ENCODE data around the gene RPRD1A.

DNA sequence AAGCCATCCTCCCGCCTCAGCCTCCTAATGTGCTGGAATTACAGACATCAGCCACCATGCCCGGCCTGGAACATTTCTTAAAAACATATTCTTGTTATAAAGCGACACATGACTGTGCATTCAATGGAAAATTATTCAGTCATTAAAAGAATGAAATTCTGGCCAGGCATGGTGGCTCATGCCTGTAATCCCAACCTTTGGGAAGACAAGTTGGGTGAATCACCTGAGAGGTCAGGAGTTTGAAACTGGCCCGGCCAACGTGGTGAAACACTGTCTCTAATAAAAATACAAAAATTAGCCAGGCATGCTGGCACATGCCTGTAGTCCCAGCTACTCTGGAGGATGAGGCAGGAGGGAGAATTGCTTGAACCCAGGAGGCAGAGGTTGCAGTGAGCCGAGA is 21.6 kb upstream of the RPRD1A start:
- no peak for TF ChIP-seq POLR2A (IDR thresholded peaks at IDR 0.05; ENCODE audit: borderline replicate concordance, extremely low read depth, insufficient read depth, insufficient read length)
- TF ChIP-seq SIN3A (IDR thresholded peaks at IDR 0.05; ENCODE audit: low read depth): no peak
- TF ChIP-seq EZH2 (IDR thresholded peaks at IDR 0.05): no peak
- TF ChIP-seq, protein P1, sequence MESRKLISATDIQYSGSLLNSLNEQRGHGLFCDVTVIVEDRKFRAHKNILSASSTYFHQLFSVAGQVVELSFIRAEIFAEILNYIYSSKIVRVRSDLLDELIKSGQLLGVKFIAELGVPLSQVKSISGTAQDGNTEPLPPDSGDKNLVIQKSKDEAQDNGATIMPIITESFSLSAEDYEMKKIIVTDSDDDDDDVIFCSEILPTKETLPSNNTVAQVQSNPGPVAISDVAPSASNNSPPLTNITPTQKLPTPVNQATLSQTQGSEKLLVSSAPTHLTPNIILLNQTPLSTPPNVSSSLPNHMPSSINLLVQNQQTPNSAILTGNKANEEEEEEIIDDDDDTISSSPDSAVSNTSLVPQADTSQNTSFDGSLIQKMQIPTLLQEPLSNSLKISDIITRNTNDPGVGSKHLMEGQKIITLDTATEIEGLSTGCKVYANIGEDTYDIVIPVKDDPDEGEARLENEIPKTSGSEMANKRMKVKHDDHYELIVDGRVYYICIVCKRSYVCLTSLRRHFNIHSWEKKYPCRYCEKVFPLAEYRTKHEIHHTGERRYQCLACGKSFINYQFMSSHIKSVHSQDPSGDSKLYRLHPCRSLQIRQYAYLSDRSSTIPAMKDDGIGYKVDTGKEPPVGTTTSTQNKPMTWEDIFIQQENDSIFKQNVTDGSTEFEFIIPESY (IDR thresholded peaks at IDR 0.05; ENCODE audit: extremely low read depth, insufficient replicate concordance, low read length): no peak
- TF ChIP-seq EZH2phosphoT487 (IDR thresholded peaks at IDR 0.05; ENCODE audit: borderline replicate concordance): no peak
- no peak for TF ChIP-seq ZFX (IDR thresholded peaks at IDR 0.05)
- TF ChIP-seq SP1 (IDR thresholded peaks at IDR 0.05; ENCODE audit: low read depth): no peak
- TF ChIP-seq, protein P2, sequence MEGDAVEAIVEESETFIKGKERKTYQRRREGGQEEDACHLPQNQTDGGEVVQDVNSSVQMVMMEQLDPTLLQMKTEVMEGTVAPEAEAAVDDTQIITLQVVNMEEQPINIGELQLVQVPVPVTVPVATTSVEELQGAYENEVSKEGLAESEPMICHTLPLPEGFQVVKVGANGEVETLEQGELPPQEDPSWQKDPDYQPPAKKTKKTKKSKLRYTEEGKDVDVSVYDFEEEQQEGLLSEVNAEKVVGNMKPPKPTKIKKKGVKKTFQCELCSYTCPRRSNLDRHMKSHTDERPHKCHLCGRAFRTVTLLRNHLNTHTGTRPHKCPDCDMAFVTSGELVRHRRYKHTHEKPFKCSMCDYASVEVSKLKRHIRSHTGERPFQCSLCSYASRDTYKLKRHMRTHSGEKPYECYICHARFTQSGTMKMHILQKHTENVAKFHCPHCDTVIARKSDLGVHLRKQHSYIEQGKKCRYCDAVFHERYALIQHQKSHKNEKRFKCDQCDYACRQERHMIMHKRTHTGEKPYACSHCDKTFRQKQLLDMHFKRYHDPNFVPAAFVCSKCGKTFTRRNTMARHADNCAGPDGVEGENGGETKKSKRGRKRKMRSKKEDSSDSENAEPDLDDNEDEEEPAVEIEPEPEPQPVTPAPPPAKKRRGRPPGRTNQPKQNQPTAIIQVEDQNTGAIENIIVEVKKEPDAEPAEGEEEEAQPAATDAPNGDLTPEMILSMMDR (IDR thresholded peaks at IDR 0.05 in 2 of 3, conservative IDR thresholded peaks at IDR 0.05 in 1 of 3; ENCODE audit: borderline replicate concordance in 1 of 3, insufficient read depth in 1 of 3, low read depth in 2 of 3, low read length in 2 of 3): no peak
- TF ChIP-seq RAD21 (IDR thresholded peaks at IDR 0.05; ENCODE audit: low read depth): no peak
- TF ChIP-seq, protein P3, sequence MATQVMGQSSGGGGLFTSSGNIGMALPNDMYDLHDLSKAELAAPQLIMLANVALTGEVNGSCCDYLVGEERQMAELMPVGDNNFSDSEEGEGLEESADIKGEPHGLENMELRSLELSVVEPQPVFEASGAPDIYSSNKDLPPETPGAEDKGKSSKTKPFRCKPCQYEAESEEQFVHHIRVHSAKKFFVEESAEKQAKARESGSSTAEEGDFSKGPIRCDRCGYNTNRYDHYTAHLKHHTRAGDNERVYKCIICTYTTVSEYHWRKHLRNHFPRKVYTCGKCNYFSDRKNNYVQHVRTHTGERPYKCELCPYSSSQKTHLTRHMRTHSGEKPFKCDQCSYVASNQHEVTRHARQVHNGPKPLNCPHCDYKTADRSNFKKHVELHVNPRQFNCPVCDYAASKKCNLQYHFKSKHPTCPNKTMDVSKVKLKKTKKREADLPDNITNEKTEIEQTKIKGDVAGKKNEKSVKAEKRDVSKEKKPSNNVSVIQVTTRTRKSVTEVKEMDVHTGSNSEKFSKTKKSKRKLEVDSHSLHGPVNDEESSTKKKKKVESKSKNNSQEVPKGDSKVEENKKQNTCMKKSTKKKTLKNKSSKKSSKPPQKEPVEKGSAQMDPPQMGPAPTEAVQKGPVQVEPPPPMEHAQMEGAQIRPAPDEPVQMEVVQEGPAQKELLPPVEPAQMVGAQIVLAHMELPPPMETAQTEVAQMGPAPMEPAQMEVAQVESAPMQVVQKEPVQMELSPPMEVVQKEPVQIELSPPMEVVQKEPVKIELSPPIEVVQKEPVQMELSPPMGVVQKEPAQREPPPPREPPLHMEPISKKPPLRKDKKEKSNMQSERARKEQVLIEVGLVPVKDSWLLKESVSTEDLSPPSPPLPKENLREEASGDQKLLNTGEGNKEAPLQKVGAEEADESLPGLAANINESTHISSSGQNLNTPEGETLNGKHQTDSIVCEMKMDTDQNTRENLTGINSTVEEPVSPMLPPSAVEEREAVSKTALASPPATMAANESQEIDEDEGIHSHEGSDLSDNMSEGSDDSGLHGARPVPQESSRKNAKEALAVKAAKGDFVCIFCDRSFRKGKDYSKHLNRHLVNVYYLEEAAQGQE (IDR thresholded peaks at IDR 0.05; ENCODE audit: low read depth): no peak
- no peak for TF ChIP-seq POLR2AphosphoS5 (IDR thresholded peaks at IDR 0.05; ENCODE audit: low read depth, low read length)
- TF ChIP-seq, protein P4, sequence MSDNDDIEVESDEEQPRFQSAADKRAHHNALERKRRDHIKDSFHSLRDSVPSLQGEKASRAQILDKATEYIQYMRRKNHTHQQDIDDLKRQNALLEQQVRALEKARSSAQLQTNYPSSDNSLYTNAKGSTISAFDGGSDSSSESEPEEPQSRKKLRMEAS (IDR thresholded peaks at IDR 0.05): no peak
- TF ChIP-seq YY1 (IDR thresholded peaks at IDR 0.05; ENCODE audit: extremely low read depth, insufficient replicate concordance, low read depth, low read length): no peak

Measured in HCT116 (cell line).